ENCODE results near the gene CHCHD6. TPM values are rescaled to one million over a fixed set of nuclear protein-coding genes. Genes with fewer than 3 reads are reported as not detected.

Gene CHCHD6
- polyA plus RNA-seq, 2 donors: 7.0 to 11.9 TPM

DNA sequence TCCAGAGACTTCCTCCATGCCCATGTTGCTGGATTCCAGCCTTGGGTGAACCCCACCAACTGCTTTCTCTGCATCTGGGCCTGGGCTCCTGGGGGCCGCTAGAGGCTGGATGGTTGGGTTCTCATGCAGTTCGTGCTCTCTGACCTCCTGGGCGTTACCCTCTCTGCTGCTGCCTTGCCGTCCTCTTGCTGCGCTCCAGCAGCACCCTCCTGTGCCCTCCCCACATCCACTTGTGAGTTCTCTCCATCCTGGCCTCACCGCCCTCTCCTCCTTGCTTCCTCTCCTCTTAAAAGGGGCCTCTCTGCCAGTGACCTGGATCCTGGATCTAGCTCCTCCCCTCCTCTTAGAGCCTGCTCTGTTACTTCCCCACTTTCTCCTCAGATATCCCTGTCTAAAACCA lies 43.7 kb downstream of the CHCHD6 start:
- Histone ChIP-seq H3K4me1 (ENCODE audit: control insufficient read depth in 2 of 2, insufficient read depth in 2 of 2, low read length in 1 of 2) (peaks cover 5% of the 10 kb centered on the region in 2 donors), H3K4me3 (ENCODE audit: low read depth in 1 of 2, low read length in 2 of 2) (no peak overlapping the region), H3K36me3 (ENCODE audit: control insufficient read depth in 2 of 2, insufficient read depth in 2 of 2, low read length in 1 of 2) (no peaks in the 10 kb centered on the region), H3K27me3 (ENCODE audit: control insufficient read depth in 1 of 2, insufficient read depth in 2 of 2, low read length in 2 of 2) (no peaks in the 10 kb centered on the region), H3K27ac (ENCODE audit: low read depth in 2 of 2, low read length in 1 of 2) (no peak overlapping the region), H3K9me3 (ENCODE audit: control insufficient read depth in 2 of 2, insufficient read depth in 1 of 2, low read depth in 1 of 2, low read length in 1 of 2) (no peaks in the 10 kb centered on the region)
- WGBS, 2 donors: 92 to 99% methylated on average over 6 of the region's 6 CpGs

DNA sequence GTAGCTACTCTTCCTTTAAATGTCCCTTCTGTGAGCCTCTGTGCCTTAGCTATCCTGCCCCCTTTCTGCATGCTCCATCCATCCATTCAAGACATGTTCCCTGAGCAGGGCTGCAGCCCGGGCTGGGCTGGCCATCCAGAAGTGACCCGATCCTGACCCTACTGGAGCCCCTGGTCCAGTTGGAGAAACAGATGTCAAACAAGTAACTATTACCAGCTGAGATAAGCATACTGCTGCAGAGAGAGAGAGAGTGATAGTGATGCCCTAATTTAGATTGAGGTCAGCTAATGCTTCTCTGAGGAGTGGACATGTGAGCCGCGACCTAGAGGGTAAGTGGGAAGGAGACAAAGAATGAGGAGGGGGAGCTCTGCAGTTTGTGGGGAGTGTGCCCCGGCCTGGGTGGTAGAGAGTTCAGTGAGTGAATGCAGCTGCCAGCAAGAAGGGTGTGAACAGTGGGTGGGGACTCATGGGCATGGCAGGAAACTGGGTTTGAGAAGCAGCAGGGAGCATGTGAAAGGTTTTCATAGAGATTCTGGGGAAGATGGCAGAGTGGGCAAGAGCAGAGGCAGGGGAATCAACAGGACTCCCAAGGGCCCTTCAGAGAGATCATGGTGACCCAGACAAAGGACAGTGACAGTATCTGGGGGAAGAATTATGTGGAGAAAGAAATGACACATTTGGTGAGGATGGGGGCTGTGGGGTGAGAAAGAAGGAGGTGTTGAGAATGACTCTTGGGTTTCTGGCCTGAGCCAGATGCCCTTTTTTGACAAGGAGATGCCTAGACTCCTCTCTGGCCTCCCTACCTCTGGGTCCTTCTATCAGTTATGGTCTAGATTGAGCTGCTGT lies 44.9 kb downstream of the CHCHD6 start:
- Histone ChIP-seq H3K9me3 (ENCODE audit: control insufficient read depth in 2 of 2, insufficient read depth in 1 of 2, low read depth in 1 of 2, low read length in 1 of 2) (no peaks in the 10 kb centered on the region), H3K27ac (ENCODE audit: low read depth in 2 of 2, low read length in 1 of 2) (no peak overlapping the region), H3K4me1 (ENCODE audit: control insufficient read depth in 2 of 2, insufficient read depth in 2 of 2, low read length in 1 of 2) (peaks cover 5 to 9% of the 10 kb centered on the region in 2 donors), H3K36me3 (ENCODE audit: control insufficient read depth in 2 of 2, insufficient read depth in 2 of 2, low read length in 1 of 2) (no peaks in the 10 kb centered on the region), H3K27me3 (ENCODE audit: control insufficient read depth in 1 of 2, insufficient read depth in 2 of 2, low read length in 2 of 2) (no peaks in the 10 kb centered on the region), H3K4me3 (ENCODE audit: low read depth in 1 of 2, low read length in 2 of 2) (no peak overlapping the region)
- WGBS, 2 donors: 82 to 87% methylated on average over 5 of the region's 5 CpGs

GRCh38 chr3:126749547-126749875 lies 45.5 kb downstream of the CHCHD6 start:
- Histone ChIP-seq H3K4me3 (ENCODE audit: low read depth in 1 of 2, low read length in 2 of 2) (no peak overlapping the region), H3K27me3 (ENCODE audit: control insufficient read depth in 1 of 2, insufficient read depth in 2 of 2, low read length in 2 of 2) (no peaks in the 10 kb centered on the region), H3K27ac (ENCODE audit: low read depth in 2 of 2, low read length in 1 of 2) (no peak overlapping the region), H3K4me1 (ENCODE audit: control insufficient read depth in 2 of 2, insufficient read depth in 2 of 2, low read length in 1 of 2) (peaks cover 5 to 9% of the 10 kb centered on the region in 2 donors), H3K9me3 (ENCODE audit: control insufficient read depth in 2 of 2, insufficient read depth in 1 of 2, low read depth in 1 of 2, low read length in 1 of 2) (no peaks in the 10 kb centered on the region), H3K36me3 (ENCODE audit: control insufficient read depth in 2 of 2, insufficient read depth in 2 of 2, low read length in 1 of 2) (no peaks in the 10 kb centered on the region)
- WGBS, 2 donors: 93 to 95% methylated on average over 3 of the region's 3 CpGs

DNA sequence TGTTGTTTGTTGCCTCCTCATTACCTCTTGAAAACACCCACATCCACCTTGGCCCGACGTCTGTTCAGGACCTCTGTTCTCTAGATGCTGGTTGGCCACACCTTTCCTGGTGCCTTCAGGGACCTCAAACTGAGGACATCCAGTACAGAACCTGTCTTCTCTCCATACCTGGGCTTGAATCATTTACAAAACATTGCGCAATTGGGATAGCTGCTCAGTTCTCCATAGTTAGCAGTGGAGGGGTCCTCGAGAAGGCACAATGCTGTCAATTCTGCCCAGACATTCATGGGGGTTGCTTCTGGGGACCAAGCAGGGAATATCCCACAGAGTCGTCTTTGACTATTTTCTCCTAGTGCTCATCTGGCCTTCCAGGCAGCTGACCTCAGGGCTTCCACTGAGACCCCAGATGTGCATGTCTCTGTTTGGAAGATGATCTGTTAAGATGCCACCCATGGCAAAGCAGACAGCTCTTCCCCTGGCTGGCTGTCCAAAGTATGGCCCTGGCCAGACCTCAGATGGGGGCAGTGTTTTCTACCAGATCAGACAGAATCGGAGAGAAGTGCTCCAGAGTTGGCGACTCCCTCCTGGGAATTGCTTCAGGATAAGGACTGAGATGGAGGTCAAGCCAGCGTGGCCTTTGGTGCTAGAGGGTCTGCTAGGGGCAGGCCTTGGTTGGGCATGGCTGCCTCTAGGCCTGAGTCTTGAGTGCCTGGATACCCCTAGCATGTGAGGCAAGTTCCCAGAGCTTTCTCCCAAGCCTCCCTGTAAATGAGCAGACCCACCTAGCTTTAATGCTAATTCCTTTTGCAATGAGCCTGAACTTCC lies 46.1 kb downstream of the CHCHD6 start:
- H3K4me3 ChIP-seq (ENCODE audit: low read depth in 1 of 2, low read length in 2 of 2): no peak overlapping the region
- no peaks in the 10 kb centered on the region for H3K9me3 ChIP-seq (ENCODE audit: control insufficient read depth in 2 of 2, insufficient read depth in 1 of 2, low read depth in 1 of 2, low read length in 1 of 2)
- WGBS, 2 donors: 93 to 94% methylated on average over 8 of the region's 8 CpGs
- no peaks in the 10 kb centered on the region for H3K27me3 ChIP-seq (ENCODE audit: control insufficient read depth in 1 of 2, insufficient read depth in 2 of 2, low read length in 2 of 2)
- H3K4me1 ChIP-seq (ENCODE audit: control insufficient read depth in 2 of 2, insufficient read depth in 2 of 2, low read length in 1 of 2): peaks cover 5 to 9% of the 10 kb centered on the region in 2 donors
- no peak overlapping the region for H3K27ac ChIP-seq (ENCODE audit: low read depth in 2 of 2, low read length in 1 of 2)
- no peaks in the 10 kb centered on the region for H3K36me3 ChIP-seq (ENCODE audit: control insufficient read depth in 2 of 2, insufficient read depth in 2 of 2, low read length in 1 of 2)

DNA sequence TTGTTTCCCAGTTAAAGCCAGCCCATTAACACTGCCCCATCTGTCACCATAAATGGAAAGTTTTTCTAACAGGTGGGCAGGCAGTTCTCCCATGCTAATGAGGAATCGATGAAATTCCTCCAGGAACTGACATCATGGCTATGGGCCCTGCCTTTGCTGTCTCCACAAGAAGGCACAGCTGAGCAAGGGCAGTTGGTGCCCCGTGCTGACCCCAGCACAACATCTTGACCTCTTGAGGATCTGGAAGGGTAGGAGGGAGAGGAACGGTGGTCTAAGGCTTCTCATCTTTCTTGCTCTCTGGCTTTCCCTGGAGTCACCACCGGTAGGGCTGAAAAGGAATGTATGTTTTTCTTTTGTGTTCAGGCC lies 46.7 kb downstream of the CHCHD6 start:
- WGBS, 2 donors: 67 to 69% methylated on average over 4 of the region's 4 CpGs
- H3K27ac ChIP-seq (ENCODE audit: low read depth in 2 of 2, low read length in 1 of 2): no peak overlapping the region
- no peak overlapping the region for H3K4me3 ChIP-seq (ENCODE audit: low read depth in 1 of 2, low read length in 2 of 2)
- no peaks in the 10 kb centered on the region for H3K9me3 ChIP-seq (ENCODE audit: control insufficient read depth in 2 of 2, insufficient read depth in 1 of 2, low read depth in 1 of 2, low read length in 1 of 2)
- peaks cover 5 to 9% of the 10 kb centered on the region in 2 donors for H3K4me1 ChIP-seq (ENCODE audit: control insufficient read depth in 2 of 2, insufficient read depth in 2 of 2, low read length in 1 of 2)
- H3K27me3 ChIP-seq (ENCODE audit: control insufficient read depth in 1 of 2, insufficient read depth in 2 of 2, low read length in 2 of 2): no peaks in the 10 kb centered on the region
- H3K36me3 ChIP-seq (ENCODE audit: control insufficient read depth in 2 of 2, insufficient read depth in 2 of 2, low read length in 1 of 2): no peaks in the 10 kb centered on the region

DNA sequence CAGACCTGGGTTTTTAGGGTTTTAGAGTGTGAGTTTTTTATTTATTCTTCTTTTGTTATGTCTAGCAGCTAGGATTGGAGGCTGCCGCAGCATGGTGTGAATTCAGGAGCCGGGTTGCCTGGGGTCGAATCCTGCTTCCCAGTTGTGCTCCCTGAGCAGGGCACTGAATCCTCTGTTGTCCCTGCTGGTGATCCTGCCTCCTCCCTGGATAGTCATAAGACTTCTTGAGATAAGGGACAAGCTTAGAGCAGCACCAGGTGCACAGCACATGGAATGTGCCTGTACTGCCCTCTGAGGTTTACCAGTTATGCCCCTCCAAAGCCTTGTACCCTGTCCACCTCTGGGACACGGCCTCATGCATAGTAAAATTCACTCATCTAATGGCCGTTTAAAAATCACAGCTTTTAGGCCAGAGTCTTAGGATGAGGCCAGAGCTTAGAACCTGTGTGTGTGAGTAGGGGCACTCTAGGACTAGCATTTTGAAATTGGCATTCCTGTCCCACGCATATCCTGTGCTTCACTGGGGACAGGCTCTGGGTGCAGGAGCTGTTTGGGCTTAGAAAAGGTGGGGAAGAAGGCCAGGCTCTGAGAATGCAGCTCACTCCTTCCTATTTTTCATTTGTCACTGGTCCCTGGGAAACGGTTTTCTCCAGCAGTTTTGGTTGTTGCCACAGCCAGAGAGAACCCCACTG lies 47.7 kb downstream of the CHCHD6 start:
- no peak overlapping the region for H3K27ac ChIP-seq (ENCODE audit: low read depth in 2 of 2, low read length in 1 of 2)
- H3K36me3 ChIP-seq (ENCODE audit: control insufficient read depth in 2 of 2, insufficient read depth in 2 of 2, low read length in 1 of 2): no peaks in the 10 kb centered on the region
- no peaks in the 10 kb centered on the region for H3K9me3 ChIP-seq (ENCODE audit: control insufficient read depth in 2 of 2, insufficient read depth in 1 of 2, low read depth in 1 of 2, low read length in 1 of 2)
- H3K4me1 ChIP-seq (ENCODE audit: control insufficient read depth in 2 of 2, insufficient read depth in 2 of 2, low read length in 1 of 2): peaks cover 5 to 9% of the 10 kb centered on the region in 2 donors
- 67 to 74% methylated on average over 7 of the region's 7 CpGs for WGBS, 2 donors
- H3K27me3 ChIP-seq (ENCODE audit: control insufficient read depth in 1 of 2, insufficient read depth in 2 of 2, low read length in 2 of 2): no peaks in the 10 kb centered on the region
- no peak overlapping the region for H3K4me3 ChIP-seq (ENCODE audit: low read depth in 1 of 2, low read length in 2 of 2)

DNA sequence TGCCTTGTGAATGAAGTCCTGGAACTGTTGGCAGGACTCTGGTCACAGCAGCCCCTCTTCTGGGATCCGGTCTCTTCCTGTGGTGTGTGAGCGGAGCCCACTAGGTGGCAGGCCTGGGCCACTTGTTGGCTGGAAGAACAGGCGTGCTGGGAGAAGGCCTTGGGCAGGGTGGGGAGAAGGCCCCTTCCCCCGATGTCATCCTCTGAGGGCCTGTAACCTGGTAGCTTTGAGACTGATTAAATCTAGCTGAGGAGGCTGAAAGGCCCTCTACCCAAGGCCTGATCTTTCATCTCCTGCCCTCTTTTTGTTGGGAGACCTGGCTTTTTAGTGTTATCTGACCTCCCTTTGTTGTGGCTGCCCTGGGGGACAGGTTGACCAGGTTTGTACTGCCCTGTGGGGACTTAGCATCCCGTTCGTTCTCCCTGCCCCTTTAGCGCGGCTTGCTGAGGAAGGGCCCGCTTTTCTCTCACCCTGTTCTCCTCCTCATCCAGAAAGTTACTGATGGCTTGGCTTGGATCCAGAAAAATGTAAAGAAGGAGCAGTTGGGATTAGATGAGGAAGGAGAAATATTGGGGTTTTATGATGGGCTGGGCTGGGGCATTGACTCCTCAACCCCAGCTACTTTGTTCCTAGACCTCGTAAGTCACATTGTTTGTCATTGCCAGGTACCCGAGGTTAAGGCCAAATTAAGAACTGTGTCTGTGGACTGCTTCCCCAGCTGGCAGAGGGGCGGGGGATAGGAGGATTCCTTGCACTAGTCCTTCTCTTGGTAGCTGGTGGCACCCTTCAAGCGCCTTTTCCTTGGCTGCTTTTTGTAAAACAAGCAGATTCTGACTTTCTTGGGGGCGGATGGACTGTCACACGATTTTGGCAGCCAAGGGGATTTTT lies 48.5 kb downstream of the CHCHD6 start:
- Histone ChIP-seq H3K9me3 (ENCODE audit: control insufficient read depth in 2 of 2, insufficient read depth in 1 of 2, low read depth in 1 of 2, low read length in 1 of 2) (no peaks in the 10 kb centered on the region), H3K27ac (ENCODE audit: low read depth in 2 of 2, low read length in 1 of 2) (peak overlapping the region in 1 of 2 donors; percentile 27), H3K36me3 (ENCODE audit: control insufficient read depth in 2 of 2, insufficient read depth in 2 of 2, low read length in 1 of 2) (no peaks in the 10 kb centered on the region), H3K27me3 (ENCODE audit: control insufficient read depth in 1 of 2, insufficient read depth in 2 of 2, low read length in 2 of 2) (no peaks in the 10 kb centered on the region), H3K4me3 (ENCODE audit: low read depth in 1 of 2, low read length in 2 of 2) (no peak overlapping the region), H3K4me1 (ENCODE audit: control insufficient read depth in 2 of 2, insufficient read depth in 2 of 2, low read length in 1 of 2) (peaks cover 5 to 9% of the 10 kb centered on the region in 2 donors)
- WGBS, 2 donors: 37 to 43% methylated on average over 15 of the region's 15 CpGs

GRCh38 chr3:126753191-126754160 lies 49.4 kb downstream of the CHCHD6 start:
- H3K4me1 ChIP-seq (ENCODE audit: control insufficient read depth in 2 of 2, insufficient read depth in 2 of 2, low read length in 1 of 2): peaks cover 5 to 9% of the 10 kb centered on the region in 2 donors
- H3K27me3 ChIP-seq (ENCODE audit: control insufficient read depth in 1 of 2, insufficient read depth in 2 of 2, low read length in 2 of 2): no peaks in the 10 kb centered on the region
- peak overlapping the region; percentile 40 to 47 for H3K27ac ChIP-seq (ENCODE audit: low read depth in 2 of 2, low read length in 1 of 2)
- no peak overlapping the region for H3K4me3 ChIP-seq (ENCODE audit: low read depth in 1 of 2, low read length in 2 of 2)
- H3K36me3 ChIP-seq (ENCODE audit: control insufficient read depth in 2 of 2, insufficient read depth in 2 of 2, low read length in 1 of 2): no peaks in the 10 kb centered on the region
- 49 to 73% methylated on average over 14 of the region's 14 CpGs for WGBS, 2 donors
- no peaks in the 10 kb centered on the region for H3K9me3 ChIP-seq (ENCODE audit: control insufficient read depth in 2 of 2, insufficient read depth in 1 of 2, low read depth in 1 of 2, low read length in 1 of 2)
